Adrenal gland (tissue), 5 donors: ENCODE data around the gene AXIN1.

ENCODE experiments used
- CTCF ChIP-seq, 6 experiments: fragments of 450-650 bp in 4 of 6; fragments of 200-600 bp in 2 of 6; sonication (generic) in 1 of 6; IDR thresholded peaks; 1 replicate in 5 of 6; 2 replicates in 1 of 6; pipeline versions ENCODE4 v1.5.1 to v1.8.0; 2016 to 2021; ENCODE audit warnings: antibody characterized with exemption in 6 of 6, mild to moderate bottlenecking in 2 of 6, moderate library complexity in 1 of 6
- POLR2A ChIP-seq, 2 donors: fragments of 450-650 bp; IDR thresholded peaks; one replicate each; pipeline ENCODE4 v1.6.1; 2017; ENCODE audit warnings: antibody characterized with exemption in 2 of 2, mild to moderate bottlenecking in 2 of 2, moderate library complexity in 1 of 2
- donor health status: DM: no; HTN: no; CAD: no.

- TF ChIP-seq CTCF (IDR thresholded peaks at IDR 0.05) (no peak), POLR2A (IDR thresholded peaks at IDR 0.05) (no peak)
Observed at GRCh38 chr16:392450-393030, 40.0 kb upstream of the AXIN1 start.
